ENCODE results near the gene NET1. TPM values are rescaled to one million over a fixed set of nuclear protein-coding genes. Genes with fewer than 3 reads are reported as not detected.

Gene NET1
- total and polyA plus RNA-seq, 7 experiments from 2014 or later: 31.6 to 61.6 (median 47.9) TPM

GRCh38 chr10:5445006-5445405, 32.6 kb downstream of the NET1 start:
- Histone ChIP-seq H3K4me1 (ENCODE audit: control insufficient read depth in 2 of 2, insufficient read depth in 2 of 2, low read length in 2 of 2) (peaks cover 0 to 24% of the 10 kb centered on the region in 2 donors), H3K27me3 (ENCODE audit: control insufficient read depth in 2 of 2, insufficient read depth in 2 of 2, low read length in 2 of 2) (no peaks in the 10 kb centered on the region), H3K4me3 (ENCODE audit: low read length) (no peak overlapping the region), H3K9me3 (ENCODE audit: control insufficient read depth in 2 of 3, low read length in 3 of 3) (no peaks in the 10 kb centered on the region), H3K27ac (ENCODE audit: low read depth, low read length) (no peak overlapping the region), H3K36me3 (ENCODE audit: control insufficient read depth in 2 of 3, insufficient read depth in 3 of 3, low read length in 3 of 3) (no peaks in the 10 kb centered on the region)
- peak overlapping the region in 3 of 10 donors; percentile 13 to 48 (median 35) for H3K4me3 Mint-ChIP-seq
- POLR2A ChIA-PET: interaction anchor here (1.5 to 7.0 kb wide), 3 partner anchors 120 to 179 kb away, joined by 4 to 78 read pairs (median 70); no protein-coding TSS in a partner anchor
- peaks cover 16 to 68% (median 60%) of the 10 kb centered on the region in 7 donors for H3K4me1 Mint-ChIP-seq
- peak overlapping the region in 5 of 9 donors; percentile 0 to 92 (median 48) for H3K27ac Mint-ChIP-seq
- no peaks in the 10 kb centered on the region for H3K27me3 Mint-ChIP-seq
- peaks cover 0 to 9% (median 0%) of the 10 kb centered on the region in 5 donors for H3K36me3 Mint-ChIP-seq
- ATAC-seq (no peak), DNase-seq (no peak)
- H3K9me3 Mint-ChIP-seq: peaks cover 0 to 3% (median 0%) of the 10 kb centered on the region in 11 donors
- CTCF ChIA-PET: interaction anchor here (0.8 to 12.4 kb wide), 7 partner anchors 8 to 594 kb away, joined by 3 to 340 read pairs (median 3); partner anchors contain the start of gene TASOR2
- intact Hi-C loops (cut with micrococcal nuclease): loop anchor here (5.0 to 10.0 kb wide), 3 partner anchors 367 to 442 kb away; partner anchors contain the start of genes GDI2 (in 2 of the 2) and ANKRD16 (in 1 of the 2)

- Histone ChIP-seq H3K27ac (ENCODE audit: low read depth, low read length) (peak overlapping the region; percentile 78), H3K36me3 (ENCODE audit: control insufficient read depth in 2 of 3, insufficient read depth in 3 of 3, low read length in 3 of 3) (no peaks in the 10 kb centered on the region), H3K27me3 (ENCODE audit: control insufficient read depth in 2 of 2, insufficient read depth in 2 of 2, low read length in 2 of 2) (no peaks in the 10 kb centered on the region), H3K4me1 (ENCODE audit: control insufficient read depth in 2 of 2, insufficient read depth in 2 of 2, low read length in 2 of 2) (peaks cover 0 to 24% of the 10 kb centered on the region in 2 donors), H3K4me3 (ENCODE audit: low read length) (peak overlapping the region; percentile 79), H3K9me3 (ENCODE audit: control insufficient read depth in 2 of 3, low read length in 3 of 3) (no peaks in the 10 kb centered on the region)
- Mint-ChIP-seq H3K4me3 (peak overlapping the region; percentile 92 to 100 (median 96)), H3K27ac (peak overlapping the region; percentile 82 to 97 (median 92)), H3K4me1 (peaks cover 16 to 78% (median 62%) of the 10 kb centered on the region in 7 donors), H3K36me3 (peaks cover 0 to 9% (median under 1%) of the 10 kb centered on the region in 5 donors), H3K9me3 (peaks cover 0 to 3% (median 0%) of the 10 kb centered on the region in 11 donors), H3K27me3 (no peaks in the 10 kb centered on the region)
- intact Hi-C loops (cut with micrococcal nuclease): loop anchor here (1.0 to 10.0 kb wide), 8 partner anchors 102 to 604 kb away; partner anchors contain the start of genes GDI2 (in 2 of the 2), ANKRD16 (in 1 of the 2) and TASOR2 (in 1 of the 2)
- DNase-seq (peak; percentile 77 to 88 (median 86)), ATAC-seq (peak; percentile 93)
- POLR2A ChIA-PET: interaction anchor here (0.7 to 7.0 kb wide), 14 partner anchors 9 to 1544 kb away, joined by 3 to 78 read pairs (median 4); no protein-coding TSS in a partner anchor
- CTCF ChIA-PET: interaction anchor here (0.8 to 12.4 kb wide), 7 partner anchors 9 to 596 kb away, joined by 3 to 340 read pairs (median 3); partner anchors contain the start of gene TASOR2
These were observed 34.1 kb downstream of the NET1 start for GRCh38 chr10:5446390-5446926.

DNA sequence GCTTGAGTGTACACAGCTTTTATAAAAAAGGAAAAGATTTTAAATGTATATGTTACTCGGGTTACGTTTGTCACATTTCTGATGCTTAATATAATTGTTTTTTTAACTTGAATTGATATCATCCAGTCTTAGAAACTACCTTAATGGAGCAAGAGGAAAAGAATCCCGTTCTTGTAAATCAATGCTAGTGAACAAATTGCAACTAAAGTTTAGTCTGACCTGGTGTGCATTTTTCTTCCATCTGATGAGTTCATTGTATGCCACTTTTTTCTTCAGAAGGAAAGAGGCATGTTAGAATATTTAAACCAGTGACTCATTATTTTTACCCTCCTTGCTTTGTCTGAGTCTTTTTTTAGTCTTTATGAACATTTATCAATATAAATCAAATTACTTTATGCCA, 34.7 kb downstream of the NET1 start:
- Histone ChIP-seq H3K4me1 (ENCODE audit: control insufficient read depth in 2 of 2, insufficient read depth in 2 of 2, low read length in 2 of 2) (peaks cover 0 to 24% of the 10 kb centered on the region in 2 donors), H3K4me3 (ENCODE audit: low read length) (peak overlapping the region; percentile 79), H3K27me3 (ENCODE audit: control insufficient read depth in 2 of 2, insufficient read depth in 2 of 2, low read length in 2 of 2) (no peaks in the 10 kb centered on the region), H3K9me3 (ENCODE audit: control insufficient read depth in 2 of 3, low read length in 3 of 3) (no peaks in the 10 kb centered on the region), H3K27ac (ENCODE audit: low read depth, low read length) (peak overlapping the region; percentile 78), H3K36me3 (ENCODE audit: control insufficient read depth in 2 of 3, insufficient read depth in 3 of 3, low read length in 3 of 3) (no peaks in the 10 kb centered on the region)
- ATAC-seq (no peak), DNase-seq (peak in 2 of 9 donors; percentile 12 to 14)
- intact Hi-C loops (cut with micrococcal nuclease): loop anchor here (1.0 to 10.0 kb wide), 6 partner anchors 10 to 604 kb away; partner anchors contain the start of genes GDI2 (in 2 of the 2), ANKRD16 (in 1 of the 2) and TASOR2 (in 1 of the 2)
- Mint-ChIP-seq H3K36me3 (peaks cover 0 to 11% (median 4%) of the 10 kb centered on the region in 5 donors), H3K4me3 (peak overlapping the region; percentile 75 to 100 (median 96)), H3K9me3 (peaks cover 0 to 3% (median 0%) of the 10 kb centered on the region in 11 donors), H3K27me3 (no peaks in the 10 kb centered on the region), H3K4me1 (peaks cover 18 to 79% (median 62%) of the 10 kb centered on the region in 7 donors), H3K27ac (peak overlapping the region; percentile 82 to 97 (median 92))
- POLR2A ChIA-PET: interaction anchor here (0.7 to 7.0 kb wide), 13 partner anchors 9 to 1544 kb away, joined by 3 to 78 read pairs (median 4); no protein-coding TSS in a partner anchor
- CTCF ChIA-PET: interaction anchor here (0.8 to 12.4 kb wide), 6 partner anchors 9 to 178 kb away, joined by 3 to 340 read pairs (median 4); no protein-coding TSS in a partner anchor

GRCh38 chr10:5447611-5448071, 35.3 kb downstream of the NET1 start:
- Mint-ChIP-seq H3K27ac (peak overlapping the region; percentile 75 to 97 (median 92)), H3K4me1 (peaks cover 18 to 75% (median 58%) of the 10 kb centered on the region in 7 donors), H3K36me3 (peaks cover 0 to 13% (median 7%) of the 10 kb centered on the region in 5 donors), H3K4me3 (peak overlapping the region; percentile 75 to 100 (median 96)), H3K9me3 (peaks cover 0 to 3% (median 0%) of the 10 kb centered on the region in 11 donors), H3K27me3 (no peaks in the 10 kb centered on the region)
- Histone ChIP-seq H3K36me3 (ENCODE audit: control insufficient read depth in 2 of 3, insufficient read depth in 3 of 3, low read length in 3 of 3) (peaks cover 0 to 5% (median 0%) of the 10 kb centered on the region in 3 experiments), H3K4me1 (ENCODE audit: control insufficient read depth in 2 of 2, insufficient read depth in 2 of 2, low read length in 2 of 2) (peaks cover 0 to 24% of the 10 kb centered on the region in 2 donors), H3K27ac (ENCODE audit: low read depth, low read length) (peak overlapping the region; percentile 78), H3K27me3 (ENCODE audit: control insufficient read depth in 2 of 2, insufficient read depth in 2 of 2, low read length in 2 of 2) (no peaks in the 10 kb centered on the region), H3K4me3 (ENCODE audit: low read length) (peak overlapping the region; percentile 79), H3K9me3 (ENCODE audit: control insufficient read depth in 2 of 3, low read length in 3 of 3) (no peaks in the 10 kb centered on the region)
- intact Hi-C loops (cut with micrococcal nuclease): loop anchor here (1.0 to 10.0 kb wide), 6 partner anchors 10 to 603 kb away; partner anchors contain the start of genes GDI2 (in 2 of the 2), ANKRD16 (in 1 of the 2) and TASOR2 (in 1 of the 2)
- peak; percentile 74 for ATAC-seq
- peak in 7 of 9 donors; percentile 63 to 76 (median 74) for DNase-seq
- ChIA-PET CTCF (interaction anchor here (0.7 to 12.4 kb wide), 6 partner anchors 8 to 794 kb away, joined by 3 to 340 read pairs (median 4); no protein-coding TSS in a partner anchor), POLR2A (interaction anchor here (0.7 to 4.5 kb wide), 10 partner anchors 8 to 208 kb away, joined by 3 to 70 read pairs (median 4); no protein-coding TSS in a partner anchor)

DNA sequence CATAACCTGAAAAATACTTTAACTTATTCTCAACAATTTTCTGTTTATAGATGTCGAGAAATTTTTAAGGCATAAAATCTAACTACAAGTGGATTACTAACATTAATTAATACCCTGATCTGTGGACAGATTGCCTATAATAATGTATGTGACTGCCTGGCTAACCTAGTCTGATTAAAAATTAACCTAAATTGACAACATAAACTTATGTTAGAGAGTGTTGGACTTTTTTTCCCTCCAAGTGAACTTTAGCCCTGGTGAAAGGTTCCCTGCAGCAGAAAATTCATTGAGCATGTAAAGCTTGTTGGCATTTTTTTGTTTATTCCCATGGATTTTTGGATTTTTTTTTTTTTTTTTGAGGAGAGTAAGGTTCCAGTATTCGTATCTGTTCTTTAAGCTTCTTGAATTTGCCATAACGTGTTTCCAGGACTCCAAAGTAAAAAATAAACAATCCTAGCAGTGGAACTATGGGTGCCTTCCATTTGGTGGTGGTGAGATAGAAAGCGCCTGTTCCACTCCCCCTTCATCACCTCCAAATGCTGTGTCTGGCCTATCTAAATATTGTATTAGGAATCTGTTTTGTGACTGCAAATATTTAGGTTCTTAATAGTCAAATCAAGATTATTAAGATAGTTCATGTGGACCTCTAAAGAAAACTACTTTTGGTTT, 36.1 kb downstream of the NET1 start:
- H3K4me3 Mint-ChIP-seq: peak overlapping the region; percentile 48 to 100 (median 86)
- H3K9me3 Mint-ChIP-seq: peaks cover 0 to 3% (median 0%) of the 10 kb centered on the region in 11 donors
- no peak for ATAC-seq
- ChIA-PET POLR2A (interaction anchor here (0.6 to 4.5 kb wide), 8 partner anchors 7 to 1730 kb away, joined by 3 to 70 read pairs (median 5); no protein-coding TSS in a partner anchor), CTCF (interaction anchor here (1.1 to 12.4 kb wide), 2 partner anchors 16 to 176 kb away, joined by 6 to 340 read pairs; no protein-coding TSS in a partner anchor)
- peaks cover 0 to 24% of the 10 kb centered on the region in 2 donors for H3K4me1 ChIP-seq (ENCODE audit: control insufficient read depth in 2 of 2, insufficient read depth in 2 of 2, low read length in 2 of 2)
- H3K9me3 ChIP-seq (ENCODE audit: control insufficient read depth in 2 of 3, low read length in 3 of 3): no peaks in the 10 kb centered on the region
- H3K27me3 ChIP-seq (ENCODE audit: control insufficient read depth in 2 of 2, insufficient read depth in 2 of 2, low read length in 2 of 2): no peaks in the 10 kb centered on the region
- intact Hi-C loops (cut with micrococcal nuclease): loop anchor here (5.0 to 10.0 kb wide), 3 partner anchors 364 to 439 kb away; partner anchors contain the start of genes GDI2 (in 2 of the 2) and ANKRD16 (in 1 of the 2)
- H3K36me3 Mint-ChIP-seq: peaks cover 0 to 19% (median 7%) of the 10 kb centered on the region in 5 donors
- H3K4me1 Mint-ChIP-seq: peaks cover 18 to 74% (median 58%) of the 10 kb centered on the region in 7 donors
- peak overlapping the region; percentile 25 for H3K4me3 ChIP-seq (ENCODE audit: low read length)
- no peak for DNase-seq
- peak overlapping the region in 5 of 9 donors; percentile 22 to 62 (median 53) for H3K27ac Mint-ChIP-seq
- no peak overlapping the region for H3K27ac ChIP-seq (ENCODE audit: low read depth, low read length)
- H3K27me3 Mint-ChIP-seq: no peaks in the 10 kb centered on the region
- peaks cover 0 to 14% (median 3%) of the 10 kb centered on the region in 3 experiments for H3K36me3 ChIP-seq (ENCODE audit: control insufficient read depth in 2 of 3, insufficient read depth in 3 of 3, low read length in 3 of 3)
